GM21737 (cell line): ENCODE results near the gene SPOCK3.
"Not testable (repeated sequence)": the region's sequence is repeated elsewhere in the genome, so short reads cannot be mapped to it uniquely, and the experiment has no call there.

Source experiments
- ATAC-seq: cut with Tn5 transposase; IDR thresholded peaks from one replicate; pipeline ENCODE4 v1.9.1; 2021; ENCODE audit warnings: mild to moderate bottlenecking, moderate library complexity; ENCODE audit not compliant: unreplicated experiment

Gene SPOCK3

GRCh38 chr4:166972071-166972470, 262.2 kb downstream of the SPOCK3 start:
- ATAC-seq = no peak

- ATAC-seq = not testable (repeated sequence)
Observed at GRCh38 chr4:166968219-166968618, 266.1 kb downstream of the SPOCK3 start.

DNA sequence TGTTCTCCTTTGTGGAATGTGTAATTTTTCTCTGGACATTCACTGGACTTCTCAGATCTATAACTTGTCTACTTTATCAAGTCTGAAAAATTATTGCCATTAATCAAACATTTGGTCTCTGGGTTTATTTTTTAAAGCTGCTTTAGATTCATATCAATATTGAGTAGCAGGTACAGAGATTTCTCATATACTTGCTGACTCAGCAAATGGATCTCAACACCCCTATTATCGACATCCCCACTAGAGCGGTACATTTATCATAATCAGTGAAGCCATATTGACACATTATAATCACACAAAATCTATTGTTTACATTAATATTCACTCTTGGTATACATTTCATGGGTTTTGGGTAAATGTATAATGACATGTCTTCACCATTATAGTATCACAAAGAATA, 268.7 kb downstream of the SPOCK3 start:
- ATAC-seq = no peak

DNA sequence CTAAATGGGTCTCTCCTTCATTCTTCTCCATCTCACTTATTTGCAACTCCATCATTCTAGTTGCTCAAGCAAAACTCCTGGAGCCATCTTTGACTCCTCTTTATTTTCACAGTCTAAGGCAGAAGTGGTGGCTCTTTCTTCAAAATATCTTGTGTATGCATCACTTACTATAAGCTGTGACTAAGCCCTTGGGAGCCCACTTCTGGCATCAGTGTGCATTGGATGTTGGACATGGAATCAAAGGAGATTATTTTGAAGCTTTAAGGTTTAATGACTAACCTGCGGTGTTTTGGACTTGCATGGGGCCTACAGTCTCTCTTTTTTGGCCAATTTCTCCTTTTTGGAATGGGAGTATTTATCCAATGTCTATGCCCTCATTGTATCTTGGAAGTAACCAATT, 276.8 kb downstream of the SPOCK3 start:
- no peak for ATAC-seq

GRCh38 chr4:166956484-166956883, 277.8 kb downstream of the SPOCK3 start:
- ATAC-seq = no peak

- no peak for ATAC-seq
Observed at GRCh38 chr4:166941629-166942028, 292.7 kb downstream of the SPOCK3 start.

GRCh38 chr4:166930464-166930863, 303.8 kb downstream of the SPOCK3 start:
- no peak for ATAC-seq

GRCh38 chr4:166924424-166924823, 309.9 kb downstream of the SPOCK3 start:
- ATAC-seq = no peak

GRCh38 chr4:166913926-166914325, 320.4 kb downstream of the SPOCK3 start:
- no peak for ATAC-seq

DNA sequence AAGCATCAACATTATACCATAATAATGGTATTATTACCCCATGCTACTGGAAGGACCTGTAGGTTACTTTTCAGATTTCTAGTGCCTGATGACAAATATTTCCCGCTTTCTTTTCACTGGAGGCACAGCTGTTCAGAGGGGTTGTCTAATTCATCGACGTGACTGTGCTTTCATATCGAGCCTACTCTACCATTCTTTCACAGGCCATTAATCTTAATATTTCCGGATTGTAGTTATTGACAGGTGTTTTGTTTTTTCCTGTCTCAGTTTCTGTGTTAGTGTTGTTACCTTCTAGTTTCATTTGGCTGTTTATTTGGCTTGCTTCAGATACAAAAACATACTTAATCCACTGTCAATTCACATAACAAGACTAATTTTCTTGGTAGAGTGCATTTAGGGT, 330.9 kb downstream of the SPOCK3 start:
- no peak for ATAC-seq

- ATAC-seq = no peak
Observed at GRCh38 chr4:166902941-166903340, 331.4 kb downstream of the SPOCK3 start.

GRCh38 chr4:166896254-166896653, 338.0 kb downstream of the SPOCK3 start:
- ATAC-seq = no peak

GRCh38 chr4:166895771-166896170, 338.5 kb downstream of the SPOCK3 start:
- no peak for ATAC-seq

GRCh38 chr4:166887457-166887856, 346.8 kb downstream of the SPOCK3 start:
- ATAC-seq = no peak

- no peak for ATAC-seq
Observed at GRCh38 chr4:166886718-166887117, 347.6 kb downstream of the SPOCK3 start.

DNA sequence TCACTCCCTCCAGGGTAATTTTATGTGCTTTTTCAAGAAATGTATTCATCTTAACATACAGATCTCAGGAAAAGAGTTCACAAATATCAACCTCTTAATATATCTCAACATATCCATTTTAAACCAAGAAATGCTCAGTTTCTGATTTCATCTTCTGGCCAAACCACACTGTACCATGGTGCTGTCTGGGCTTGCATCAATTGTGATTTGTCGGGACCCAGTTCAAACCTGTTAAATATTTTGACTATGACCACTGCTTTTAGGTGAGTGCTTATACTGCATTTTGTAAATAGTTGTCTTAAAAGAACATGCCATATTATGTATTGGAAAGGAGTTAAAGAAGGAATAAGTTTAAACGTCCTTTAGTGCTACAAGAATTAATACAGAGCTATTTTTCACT, 352.1 kb downstream of the SPOCK3 start:
- ATAC-seq = no peak

DNA sequence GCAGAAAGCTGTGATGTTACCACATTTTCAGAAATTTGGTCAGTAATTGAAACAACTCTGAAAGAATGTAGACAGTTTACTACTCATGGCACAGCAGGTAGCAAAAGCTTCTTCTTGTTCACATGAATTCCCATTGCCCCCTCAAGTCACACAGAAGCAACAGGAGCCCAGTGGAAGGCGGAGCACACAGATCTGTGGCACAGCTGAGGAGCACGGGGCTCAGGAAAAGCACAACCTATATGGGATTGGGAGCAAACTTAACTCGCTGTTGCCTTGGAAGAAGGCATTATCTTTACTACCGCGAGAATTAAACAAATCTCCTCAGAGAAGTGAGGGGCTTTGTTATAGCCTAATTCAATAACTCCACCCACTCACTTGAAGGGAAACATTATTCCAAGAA, 358.5 kb downstream of the SPOCK3 start:
- ATAC-seq = no peak

- ATAC-seq = no peak
Observed at GRCh38 chr4:166862032-166862431, 372.3 kb downstream of the SPOCK3 start.

DNA sequence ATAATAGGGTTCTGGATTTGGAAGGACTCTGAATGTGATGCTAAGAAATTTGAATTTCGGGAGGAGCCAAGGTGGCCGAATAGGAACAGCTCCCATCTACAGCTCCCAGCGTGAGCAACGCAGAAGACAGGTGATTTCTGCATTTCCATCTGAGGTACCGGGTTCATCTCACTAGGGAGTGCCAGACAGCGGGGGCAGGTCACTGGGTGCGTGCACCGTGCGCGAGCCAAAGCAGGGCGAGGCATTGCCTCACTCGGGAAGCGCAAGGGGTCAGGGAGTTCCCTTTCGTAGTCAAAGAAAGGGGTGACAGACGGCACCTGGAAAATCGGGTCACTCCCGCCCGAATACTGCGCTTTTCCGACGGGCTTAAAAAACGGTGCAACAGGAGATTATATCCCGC, 383.9 kb downstream of the SPOCK3 start:
- not testable (repeated sequence) for ATAC-seq

DNA sequence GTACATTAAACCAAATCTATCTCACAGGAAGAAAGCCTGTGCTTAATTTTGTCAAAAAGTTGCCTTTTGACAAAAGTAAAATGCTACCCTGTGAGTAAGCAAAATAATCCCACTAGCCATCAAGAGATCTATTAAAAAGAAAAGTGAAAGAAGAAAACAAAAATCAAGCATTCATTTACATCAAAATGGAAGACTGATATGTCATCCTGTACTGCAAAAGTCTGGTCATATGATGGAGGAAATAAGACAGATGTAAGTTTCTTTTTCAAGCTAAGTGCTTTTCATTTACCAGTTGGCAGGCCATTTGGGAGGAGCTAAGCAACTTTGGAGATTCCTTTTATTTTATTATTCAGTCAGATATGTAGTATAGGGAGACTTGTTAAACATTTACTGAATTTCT, 387.4 kb downstream of the SPOCK3 start:
- ATAC-seq = no peak

DNA sequence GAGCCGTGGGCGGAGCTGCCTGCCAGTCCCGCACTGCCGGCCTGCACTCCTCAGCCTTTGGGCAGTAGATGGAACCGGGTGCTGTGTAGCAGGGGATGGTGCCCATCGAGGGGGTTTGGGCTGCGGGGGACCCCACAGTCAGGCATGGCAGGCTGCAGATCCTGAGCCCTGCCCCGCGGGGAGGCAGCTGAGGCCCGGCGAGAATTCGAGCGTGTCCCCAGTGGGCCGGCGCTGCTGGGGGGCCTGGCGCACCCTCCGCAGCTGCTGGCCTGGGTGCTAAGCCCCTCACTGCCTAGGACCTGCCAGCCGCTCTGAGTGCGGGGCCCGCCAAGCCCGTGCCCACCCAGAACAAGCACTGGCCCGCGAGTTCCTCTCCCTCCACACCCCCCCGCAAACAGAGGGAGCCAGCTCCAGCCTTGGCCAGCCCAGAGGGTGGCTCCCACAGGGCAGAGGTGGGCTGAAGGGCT, 391.5 kb downstream of the SPOCK3 start:
- ATAC-seq = no peak

- peak; percentile 69 for ATAC-seq
Observed at GRCh38 chr4:166839615-166840251, 394.6 kb downstream of the SPOCK3 start.

DNA sequence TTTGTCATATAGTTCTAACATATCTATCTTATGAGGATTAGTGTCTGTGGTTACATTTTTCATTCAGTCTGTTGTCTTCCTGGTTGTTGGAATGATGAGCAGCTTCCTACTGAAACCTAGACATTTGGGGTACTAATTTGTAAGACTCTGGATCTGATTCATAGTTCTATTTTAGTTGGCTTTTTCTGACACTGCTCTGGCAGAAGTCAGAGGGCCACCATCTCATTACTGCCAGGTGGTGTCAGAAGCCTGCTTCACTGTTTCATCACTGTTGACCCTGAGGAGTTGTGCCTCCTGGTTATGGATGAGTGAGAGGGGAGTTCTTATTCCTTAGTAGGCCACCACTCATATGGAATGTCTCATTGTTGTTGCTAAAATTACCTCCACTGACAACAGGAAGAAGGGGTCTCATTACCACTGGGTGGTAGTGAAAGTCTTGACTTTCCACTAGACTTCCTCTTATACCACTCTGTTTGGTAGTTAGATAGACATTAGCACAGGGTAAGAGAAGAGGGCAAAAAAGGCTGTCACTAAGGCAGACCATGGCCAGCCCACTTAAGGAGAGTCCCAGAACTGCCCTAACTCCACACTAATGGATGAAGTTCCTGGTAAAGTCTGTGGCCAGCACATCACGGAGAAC, 395.2 kb downstream of the SPOCK3 start:
- peak; percentile 61 for ATAC-seq
